ENCODE measurements around the gene PTPN6.

- TF ChIP-seq, protein P1, sequence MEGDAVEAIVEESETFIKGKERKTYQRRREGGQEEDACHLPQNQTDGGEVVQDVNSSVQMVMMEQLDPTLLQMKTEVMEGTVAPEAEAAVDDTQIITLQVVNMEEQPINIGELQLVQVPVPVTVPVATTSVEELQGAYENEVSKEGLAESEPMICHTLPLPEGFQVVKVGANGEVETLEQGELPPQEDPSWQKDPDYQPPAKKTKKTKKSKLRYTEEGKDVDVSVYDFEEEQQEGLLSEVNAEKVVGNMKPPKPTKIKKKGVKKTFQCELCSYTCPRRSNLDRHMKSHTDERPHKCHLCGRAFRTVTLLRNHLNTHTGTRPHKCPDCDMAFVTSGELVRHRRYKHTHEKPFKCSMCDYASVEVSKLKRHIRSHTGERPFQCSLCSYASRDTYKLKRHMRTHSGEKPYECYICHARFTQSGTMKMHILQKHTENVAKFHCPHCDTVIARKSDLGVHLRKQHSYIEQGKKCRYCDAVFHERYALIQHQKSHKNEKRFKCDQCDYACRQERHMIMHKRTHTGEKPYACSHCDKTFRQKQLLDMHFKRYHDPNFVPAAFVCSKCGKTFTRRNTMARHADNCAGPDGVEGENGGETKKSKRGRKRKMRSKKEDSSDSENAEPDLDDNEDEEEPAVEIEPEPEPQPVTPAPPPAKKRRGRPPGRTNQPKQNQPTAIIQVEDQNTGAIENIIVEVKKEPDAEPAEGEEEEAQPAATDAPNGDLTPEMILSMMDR (IDR thresholded peaks at IDR 0.05), result peak; percentile 17; the same call in 1 of the 2 replicates
- no peak for TF ChIP-seq ZFX (IDR thresholded peaks at IDR 0.05; ENCODE audit: borderline replicate concordance)
These were observed 25.4 kb upstream of the PTPN6 start for GRCh38 chr12:6925540-6926279.

All from 22Rv1 (cell line).